AG04450 (cell line): Measurements from ENCODE around the gene BRIP1. TPM values are rescaled to one million over a fixed set of nuclear protein-coding genes. Genes with fewer than 3 reads are reported as not detected.
"Not testable (repeated sequence)": the region's sequence is repeated elsewhere in the genome, so short reads cannot be mapped to it uniquely, and the experiment has no call there.

Source experiments
- CTCF ChIA-PET: fragments of 300-600, 350-600 bp; formaldehyde crosslinking; extraction: SDS; loops from one replicate; lab custom pipeline; 2022; ENCODE audit warnings: antibody characterized with exemption, inconsistent platforms; lab: Charles Lee
- POLR2A ChIA-PET: fragments of 350-600 bp; formaldehyde crosslinking; extraction: SDS; loops from one replicate; lab custom pipeline; 2021; ENCODE audit warnings: antibody characterized with exemption, inconsistent platforms; lab: Yijun Ruan, JAX
- DNase-seq: peaks from one replicate; pipeline ENCODE4 v3.0.0-alpha.2; 2011; ENCODE audit warnings: low read depth, low spot score
- H3K27ac ChIP-seq: one replicate; pipeline ENCODE4 v1.5.1; 2012; ENCODE audit warnings: low read depth, low read length, control low read depth
- H3K27me3 ChIP-seq: one replicate; pipeline ENCODE4 v1.6.0; 2012; ENCODE audit warnings: low read length; ENCODE audit not compliant: control insufficient read depth, insufficient read depth
- H3K4me3 ChIP-seq: 2 replicates; pipeline ENCODE4 v1.5.1; 2011; ENCODE audit warnings: mild to moderate bottlenecking, low read depth, low read length, control low read depth
- H3K9me3 ChIP-seq: 2 replicates; pipeline ENCODE4 v1.5.1; 2012; ENCODE audit warnings: low read length; ENCODE audit not compliant: control insufficient read depth, insufficient read depth
- CTCF ChIP-seq: IDR thresholded peaks from 2 replicates; pipeline ENCODE4 v1.5.1; 2011; ENCODE audit warnings: low read depth, low read length, control low read depth, inconsistent platforms
- polyA plus RNA-seq: library from polyadenylated mRNA; depleted of rRNA; stranded (reverse); fragments of >200 nt; gene quantifications from 2 replicates; pipeline ENCODE4 v1.2.3, GENCODE V29; 2011

BRIP1 gene
- polyA plus RNA-seq, 1 experiment, result 5.0 TPM

- DNase-seq, result no peak
- Histone ChIP-seq H3K4me3 (no peak overlapping the region), H3K27me3 (no peaks in the 10 kb centered on the region), H3K27ac (no peak overlapping the region), H3K9me3 (no peaks in the 10 kb centered on the region)
- CTCF ChIA-PET, result interaction anchor here (2.2 kb wide), 1 partner anchor 9 kb away, joined by 9 read pairs; no protein-coding TSS in a partner anchor
- POLR2A ChIA-PET, result no interaction called here
- no peak for TF ChIP-seq CTCF
These were observed 35.5 kb downstream of the BRIP1 start for GRCh38 chr17:61827649-61828395.

GRCh38 chr17:61826866-61827265, 36.5 kb downstream of the BRIP1 start:
- H3K27ac ChIP-seq, H3K27me3 ChIP-seq, POLR2A ChIA-PET, DNase-seq, H3K4me3 ChIP-seq, H3K9me3 ChIP-seq: not testable (repeated sequence)
- CTCF ChIA-PET, result interaction anchor here (0.7 to 2.2 kb wide), 2 partner anchors 10 to 186 kb away, joined by 5 to 9 read pairs; no protein-coding TSS in a partner anchor

DNA sequence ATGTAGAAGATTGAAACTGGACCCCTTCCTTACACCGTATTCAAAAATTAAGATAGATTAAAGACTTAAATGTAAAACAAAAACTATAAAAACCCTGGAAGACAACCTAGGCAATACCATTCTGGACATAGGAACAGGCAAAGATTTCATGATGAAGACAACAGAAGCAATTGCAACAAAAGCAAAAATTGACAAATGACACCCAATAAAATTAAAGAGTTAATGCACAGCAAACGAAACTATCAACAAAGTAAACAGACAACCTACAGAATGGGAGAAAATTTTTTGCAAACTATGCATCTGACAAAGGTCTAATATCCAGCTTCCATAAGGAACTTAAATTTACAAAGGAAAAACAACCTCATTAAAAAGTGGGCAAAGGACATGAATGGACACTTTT, 37.1 kb downstream of the BRIP1 start:
- CTCF ChIA-PET, result interaction anchor here (0.7 kb wide), 1 partner anchor 186 kb away, joined by 5 read pairs; no protein-coding TSS in a partner anchor
- H3K4me3 ChIP-seq, DNase-seq, H3K9me3 ChIP-seq, H3K27ac ChIP-seq, POLR2A ChIA-PET, H3K27me3 ChIP-seq: not testable (repeated sequence)

- no peak for TF ChIP-seq CTCF
- DNase-seq, result no peak
- ChIA-PET CTCF (interaction anchor here (2.1 kb wide), 1 partner anchor 190 kb away, joined by 9 read pairs; no protein-coding TSS in a partner anchor), POLR2A (no interaction called here)
- Histone ChIP-seq H3K4me3 (no peak overlapping the region), H3K9me3 (peaks cover 5% of the 10 kb centered on the region; the same call in 1 of the 2 replicates), H3K27ac (no peak overlapping the region), H3K27me3 (no peaks in the 10 kb centered on the region)
These were observed 37.7 kb downstream of the BRIP1 start for GRCh38 chr17:61825448-61826137.

DNA sequence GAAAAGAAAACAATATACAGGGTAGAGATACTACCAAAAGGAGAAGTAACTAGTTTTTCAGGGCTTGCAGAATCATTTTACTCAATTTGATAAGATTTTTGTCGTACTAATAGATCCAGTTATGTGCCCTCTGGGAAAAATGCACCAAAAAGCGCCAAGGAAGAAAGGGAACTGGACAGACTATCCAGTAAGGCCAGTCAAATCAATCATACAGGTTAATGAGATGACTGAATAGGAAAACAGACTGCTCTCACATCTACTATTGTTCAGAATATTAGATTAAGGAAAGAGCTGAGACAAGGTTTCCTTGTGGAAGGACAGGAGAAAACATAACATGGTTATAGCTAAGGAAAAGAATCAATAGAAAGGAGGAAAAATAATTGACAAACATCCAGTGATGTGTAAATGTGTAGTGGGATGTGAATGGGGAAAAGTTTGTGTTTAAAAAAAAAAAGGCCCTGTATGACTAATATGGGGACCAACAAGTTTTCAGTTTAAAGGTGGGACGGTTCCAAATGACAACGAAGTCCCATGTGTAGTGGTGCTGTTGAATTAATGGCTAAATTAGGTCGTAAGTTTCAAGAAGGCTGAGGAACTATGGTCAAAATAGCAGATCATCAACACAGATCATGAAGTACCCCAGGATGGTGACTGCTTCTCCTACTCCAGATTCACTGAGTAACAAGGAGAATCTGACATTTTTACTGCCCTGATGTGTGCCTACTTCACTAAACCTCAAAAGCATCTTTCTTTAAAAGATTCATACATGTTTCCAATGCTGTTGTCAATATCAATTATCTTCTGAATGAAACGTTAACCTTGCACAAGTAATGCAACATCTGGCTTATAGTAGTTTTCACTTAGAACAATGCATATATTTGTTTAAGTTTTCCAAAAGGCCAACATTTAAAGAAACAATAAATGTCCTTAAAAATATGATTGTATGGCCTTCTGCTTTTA, 40.7 kb downstream of the BRIP1 start:
- no peak for DNase-seq

More for the DNA sequence above, 40.7 kb downstream of the BRIP1 start:
- Histone ChIP-seq H3K4me3 (no peak overlapping the region), H3K27ac (no peak overlapping the region), H3K27me3 (no peaks in the 10 kb centered on the region), H3K9me3 (peaks cover 5% of the 10 kb centered on the region; the same call in 1 of the 2 replicates)
- TF ChIP-seq CTCF, result no peak
- ChIA-PET POLR2A (no interaction called here), CTCF (no interaction called here)
